GM23248 (cell line): Measurements from ENCODE around the gene FAM204A. TPM values are rescaled to one million over a fixed set of nuclear protein-coding genes. Genes with fewer than 3 reads are reported as not detected.

Experiments
- DNase-seq: peaks from one replicate; pipeline ENCODE4 v3.0.0-alpha.2; 2015
- H2AFZ ChIP-seq: fragments of 200-600 bp; sonication (generic); 2 replicates; pipeline ENCODE4 v1.6.1; 2016; ENCODE audit warnings: antibody characterized with exemption
- H3F3A ChIP-seq: fragments of 200-600 bp; sonication (generic); 2 replicates; pipeline ENCODE4 v1.6.1; 2016; ENCODE audit warnings: mild to moderate bottlenecking, antibody characterized with exemption, mixed run types; ENCODE audit not compliant: insufficient read depth
- H3K27ac ChIP-seq: fragments of 200-600 bp; sonication (generic); 2 replicates; pipeline ENCODE4 v1.5.1; 2016; ENCODE audit warnings: mild to moderate bottlenecking
- H3K27me3 ChIP-seq: fragments of 200-600 bp; sonication (generic); replicated peaks from 2 replicates; pipeline ENCODE4 v1.6.1; 2016; ENCODE audit warnings: mild to moderate bottlenecking; ENCODE audit not compliant: insufficient read depth
- H3K36me3 ChIP-seq: fragments of 200-600 bp; sonication (generic); 2 replicates; pipeline ENCODE4 v1.6.1; 2016; ENCODE audit warnings: low read depth, mild to moderate bottlenecking
- H3K4me1 ChIP-seq: fragments of 200-600 bp; sonication (generic); 2 replicates; pipeline ENCODE4 v1.6.1; 2016; ENCODE audit warnings: mild to moderate bottlenecking; ENCODE audit not compliant: insufficient read depth
- H3K4me2 ChIP-seq: fragments of 200-600 bp; sonication (generic); one replicate; pipeline ENCODE4 v1.6.1; 2016; ENCODE audit warnings: mild to moderate bottlenecking; ENCODE audit not compliant: unreplicated experiment
- H3K4me3 ChIP-seq: fragments of 200-600 bp; sonication (generic); 2 replicates; pipeline ENCODE4 v1.5.1; 2016; ENCODE audit warnings: mild to moderate bottlenecking
- H3K79me2 ChIP-seq: fragments of 200-600 bp; sonication (generic); 2 replicates; pipeline ENCODE4 v1.6.1; 2016; ENCODE audit warnings: mild to moderate bottlenecking; ENCODE audit not compliant: insufficient read depth
- H3K9ac ChIP-seq: fragments of 200-600 bp; sonication (generic); 2 replicates; pipeline ENCODE4 v1.6.1; 2016; ENCODE audit warnings: mild to moderate bottlenecking
- H3K9me2 ChIP-seq: fragments of 200-600 bp; sonication (generic); 2 replicates; pipeline ENCODE4 v1.6.1; 2016; ENCODE audit warnings: mixed run types, mild to moderate bottlenecking, moderate library complexity; ENCODE audit not compliant: insufficient read depth
- H3K9me3 ChIP-seq: fragments of 200-600 bp; sonication (generic); one replicate; pipeline ENCODE4 v1.6.1; 2017; ENCODE audit warnings: low read depth
- H4K20me1 ChIP-seq: fragments of 200-600 bp; sonication (generic); 2 replicates; pipeline ENCODE4 v1.6.0; 2016; ENCODE audit not compliant: insufficient read depth
- EZH2 ChIP-seq: fragments of 200-600 bp; sonication (generic); IDR thresholded peaks from 2 replicates; pipeline ENCODE4 v1.6.1; 2018; ENCODE audit warnings: antibody characterized with exemption, mild to moderate bottlenecking; ENCODE audit not compliant: insufficient read depth, poor library complexity, severe bottlenecking
- EZH2phosphoT487 ChIP-seq: fragments of 200-600 bp; sonication (generic); IDR thresholded peaks from 2 replicates; pipeline ENCODE4 v1.6.1; 2018; ENCODE audit warnings: antibody characterized with exemption, moderate library complexity, mild to moderate bottlenecking, low read depth; ENCODE audit not compliant: insufficient read depth
- WGBS, 2 experiments: methylation state at CpG; one replicate each; pipeline ENCODE4 v1.1.6; 2015 to 2017; ENCODE audit warnings: low lambda C conversion rate in 2 of 2, low coverage in 1 of 2; ENCODE audit errors: missing lambda C conversion rate in 2 of 2; 5-methylcytosine and 5-hydroxymethylcytosine counted together
- in situ Hi-C: fragments of 300-500 bp; cut with MboI; formaldehyde crosslinking; loops from 2 replicates; pipeline ENCODE4 v1.15.0; 2020
- polyA plus RNA-seq: library from polyadenylated mRNA; unstranded; fragments of >200 nt; fragmentation: Nextera tagmentation; extraction: Ambion mirVana; gene quantifications from 2 replicates; pipeline ENCODE4 v1.2.1, GENCODE V29; 2016
- total RNA-seq: library from RNA; depleted of rRNA; stranded (reverse); fragments of >200 nt; shearing (Covaris generic); gene quantifications from 2 replicates; pipeline ENCODE4 v1.2.3, GENCODE V29; 2014

FAM204A gene
- total and polyA plus RNA-seq, 2 experiments from 2014 or later = 71.8 to 87.2 TPM

GRCh38 chr10:118314882-118315281 is 27.2 kb downstream of the FAM204A start:
- Histone ChIP-seq H4K20me1 (no peaks in the 10 kb centered on the region), H3K4me3 (no peak overlapping the region), H3K9me2 (no peaks in the 10 kb centered on the region), H3F3A (no peaks in the 10 kb centered on the region), H2AFZ (no peak overlapping the region), H3K4me2 (no peak overlapping the region), H3K4me1 (peaks cover 9% of the 10 kb centered on the region; the same call in 1 of the 2 replicates), H3K27me3 (no peaks in the 10 kb centered on the region), H3K27ac (no peak overlapping the region), H3K9me3 (no peaks in the 10 kb centered on the region), H3K36me3 (peaks cover 16% of the 10 kb centered on the region), H3K79me2 (0 out of 2 replicates have a peak, but pooled peaks cover 3% of the 10 kb centered on the region), H3K9ac (no peak overlapping the region)
- TF ChIP-seq EZH2 = no peak
- TF ChIP-seq EZH2phosphoT487 = no peak
- in situ Hi-C loops = no loop called here
- WGBS, 2 experiments = 97 to 99% methylated on average over 4 of the region's 4 CpGs
- no peak for DNase-seq

- Histone ChIP-seq H3K4me3 (no peak overlapping the region), H2AFZ (no peak overlapping the region), H3K4me1 (peaks cover 9% of the 10 kb centered on the region; the same call in 1 of the 2 replicates), H3K9me3 (no peaks in the 10 kb centered on the region), H3K79me2 (0 out of 2 replicates have a peak, but pooled peaks cover 3% of the 10 kb centered on the region), H3K9ac (no peak overlapping the region), H3K4me2 (no peak overlapping the region), H3K36me3 (peaks cover 18% of the 10 kb centered on the region), H3F3A (no peaks in the 10 kb centered on the region), H3K9me2 (no peaks in the 10 kb centered on the region), H4K20me1 (no peaks in the 10 kb centered on the region), H3K27ac (no peak overlapping the region), H3K27me3 (no peaks in the 10 kb centered on the region)
- in situ Hi-C loops = no loop called here
- 26 to 43% methylated on average over 2 of the region's 2 CpGs for WGBS, 2 experiments
- TF ChIP-seq EZH2 (no peak), EZH2phosphoT487 (no peak)
- no peak for DNase-seq
These were observed 30.6 kb downstream of the FAM204A start for GRCh38 chr10:118311505-118311904.

- H3F3A ChIP-seq = no peaks in the 10 kb centered on the region
These were observed 31.3 kb downstream of the FAM204A start for GRCh38 chr10:118310822-118311221.

GRCh38 chr10:118309911-118310310 is 32.2 kb downstream of the FAM204A start:
- 0 out of 2 replicates have a peak, but pooled peaks cover 3% of the 10 kb centered on the region for H3K79me2 ChIP-seq
- peaks cover 16% of the 10 kb centered on the region for H3K36me3 ChIP-seq
- H3K4me3 ChIP-seq = no peak overlapping the region
- no peaks in the 10 kb centered on the region for H3K27me3 ChIP-seq
- TF ChIP-seq EZH2 (no peak), EZH2phosphoT487 (no peak)
- no peak overlapping the region for H3K9ac ChIP-seq
- H3K4me2 ChIP-seq = no peak overlapping the region
- H3K27ac ChIP-seq = no peak overlapping the region
- no peak for DNase-seq
- H3K9me2 ChIP-seq = no peaks in the 10 kb centered on the region
- in situ Hi-C loops = no loop called here
- WGBS, 2 experiments = 77 to 85% methylated on average over 2 of the region's 2 CpGs
- H3K9me3 ChIP-seq = no peaks in the 10 kb centered on the region
- no peaks in the 10 kb centered on the region for H3F3A ChIP-seq
- H3K4me1 ChIP-seq = peaks cover 9% of the 10 kb centered on the region; the same call in 1 of the 2 replicates
- H4K20me1 ChIP-seq = no peaks in the 10 kb centered on the region
- no peak overlapping the region for H2AFZ ChIP-seq

More at GRCh38 chr10:118310822-118311221, 31.3 kb downstream of the FAM204A start:
- Histone ChIP-seq H3K4me2 (no peak overlapping the region), H3K9me3 (no peaks in the 10 kb centered on the region), H3K27me3 (no peaks in the 10 kb centered on the region), H3K4me3 (no peak overlapping the region), H3K9ac (no peak overlapping the region), H3K9me2 (no peaks in the 10 kb centered on the region), H3K79me2 (0 out of 2 replicates have a peak, but pooled peaks cover 3% of the 10 kb centered on the region), H4K20me1 (no peaks in the 10 kb centered on the region), H3K36me3 (peaks cover 16% of the 10 kb centered on the region), H3K27ac (no peak overlapping the region), H2AFZ (no peak overlapping the region), H3K4me1 (peaks cover 9% of the 10 kb centered on the region; the same call in 1 of the 2 replicates)
- in situ Hi-C loops = no loop called here
- TF ChIP-seq EZH2phosphoT487 = no peak
- TF ChIP-seq EZH2 = no peak
- 12 to 16% methylated on average over 2 of the region's 2 CpGs for WGBS, 2 experiments
- DNase-seq = peak; percentile 34

- Histone ChIP-seq H3F3A (no peaks in the 10 kb centered on the region), H3K27me3 (no peaks in the 10 kb centered on the region), H3K9me3 (no peaks in the 10 kb centered on the region), H3K27ac (no peak overlapping the region), H3K36me3 (peaks cover 16% of the 10 kb centered on the region), H3K4me2 (no peak overlapping the region), H3K9ac (no peak overlapping the region), H3K4me1 (peaks cover 9% of the 10 kb centered on the region; the same call in 1 of the 2 replicates), H4K20me1 (no peaks in the 10 kb centered on the region), H2AFZ (no peak overlapping the region), H3K4me3 (no peak overlapping the region), H3K79me2 (no peaks in the 10 kb centered on the region), H3K9me2 (no peaks in the 10 kb centered on the region)
- in situ Hi-C loops = no loop called here
- DNase-seq = no peak
- TF ChIP-seq EZH2 (no peak), EZH2phosphoT487 (no peak)
- 96 to 97% methylated on average over 6 of the region's 6 CpGs for WGBS, 2 experiments
These were observed 33.5 kb downstream of the FAM204A start for GRCh38 chr10:118308664-118309063.
